HepG2 (cell line): ENCODE data around the gene RABGGTA. TPM values are rescaled to one million over a fixed set of nuclear protein-coding genes. Genes with fewer than 3 reads are reported as not detected.
A peak's percentile ranks its signal among the peaks of the same experiment; 100 is the strongest.

Experiments
- ATAD3A ChIP-seq: sonication (generic); formaldehyde crosslinking; IDR thresholded peaks from 2 replicates; pipeline ENCODE4 v1.4.0; 2020; ENCODE audit warnings: missing genetic modification reagents
- DRAP1 ChIP-seq: IDR thresholded peaks from 2 replicates; pipeline ENCODE4 v1.6.1; 2016; ENCODE audit warnings: missing genetic modification reagents, missing compliant biosample characterization
- FIP1L1 ChIP-seq: fragments of 200-400 bp; formaldehyde crosslinking; IDR thresholded peaks from 2 replicates; pipeline ENCODE4 v1.6.1; 2018; ENCODE audit warnings: low read depth, mild to moderate bottlenecking, low read length, moderate library complexity, borderline replicate concordance; ENCODE audit not compliant: insufficient read depth
- GPBP1L1 ChIP-seq: sonication (generic); formaldehyde crosslinking; IDR thresholded peaks from 2 replicates; pipeline ENCODE4 v1.5.0; 2020; ENCODE audit warnings: mild to moderate bottlenecking, missing genetic modification reagents
- IRF2 ChIP-seq: IDR thresholded peaks from 2 replicates; pipeline ENCODE4 v1.6.1; 2018; ENCODE audit warnings: missing genetic modification reagents, missing compliant biosample characterization
- LCORL ChIP-seq, 2 experiments: fragments of 450-650 bp in 1 of 2; sonication (generic) in 1 of 2; formaldehyde crosslinking in 1 of 2; IDR thresholded peaks; 2 replicates each; pipeline versions ENCODE4 v1.5.0 to v1.6.1; 2017 to 2020; ENCODE audit warnings: antibody characterized with exemption in 1 of 2, missing genetic modification reagents in 1 of 2
- NFKBIZ ChIP-seq: IDR thresholded peaks from 2 replicates; pipeline ENCODE4 v1.6.1; 2018; ENCODE audit warnings: missing genetic modification reagents, missing compliant biosample characterization
- NR2F2 ChIP-seq: IDR thresholded peaks from 2 replicates; pipeline ENCODE4 v1.6.1; 2012; ENCODE audit warnings: low read depth, inconsistent platforms, borderline replicate concordance
- PAXIP1 ChIP-seq: sonication (generic); formaldehyde crosslinking; conservative IDR thresholded peaks from 2 replicates; pipeline ENCODE4 v1.4.0; 2020; ENCODE audit warnings: mild to moderate bottlenecking, missing genetic modification reagents, moderate library complexity
- RAD21 ChIP-seq: fragments of 450-650 bp; formaldehyde crosslinking; IDR thresholded peaks from 2 replicates; pipeline ENCODE4 v1.5.0; 2020; ENCODE audit warnings: mild to moderate bottlenecking
- RCOR2 ChIP-seq: IDR thresholded peaks from 2 replicates; pipeline ENCODE4 v1.6.1; 2016; ENCODE audit warnings: missing biosample characterization, missing genetic modification reagents
- RNF219 ChIP-seq: sonication (generic); formaldehyde crosslinking; IDR thresholded peaks from 2 replicates; pipeline ENCODE4 v1.5.0; 2020; ENCODE audit warnings: mild to moderate bottlenecking, missing genetic modification reagents
- SALL1 ChIP-seq: sonication (generic); formaldehyde crosslinking; IDR thresholded peaks from 2 replicates; pipeline ENCODE4 v1.8.0; 2022; ENCODE audit warnings: mild to moderate bottlenecking, missing genetic modification reagents
- SOX5 ChIP-seq: IDR thresholded peaks from 2 replicates; pipeline ENCODE4 v1.6.1; 2016; ENCODE audit warnings: borderline replicate concordance
- THRA ChIP-seq: sonication (generic); formaldehyde crosslinking; IDR thresholded peaks from 2 replicates; pipeline ENCODE4 v1.4.0; 2020; ENCODE audit warnings: missing genetic modification reagents, borderline replicate concordance
- ZNF20 ChIP-seq: sonication (generic); formaldehyde crosslinking; IDR thresholded peaks from 2 replicates; pipeline ENCODE4 v1.4.0; 2020; ENCODE audit warnings: mild to moderate bottlenecking, moderate library complexity, missing genetic modification reagents
- ZNF224 ChIP-seq: sonication (generic); formaldehyde crosslinking; IDR thresholded peaks from 2 replicates; pipeline ENCODE4 v1.5.0; 2020; ENCODE audit warnings: mild to moderate bottlenecking, missing genetic modification reagents
- ZNF367 ChIP-seq: sonication (generic); formaldehyde crosslinking; IDR thresholded peaks from 2 replicates; pipeline ENCODE4 v1.4.0; 2020; ENCODE audit warnings: missing genetic modification reagents, borderline replicate concordance
- ZNF446 ChIP-seq: sonication (generic); formaldehyde crosslinking; IDR thresholded peaks from 2 replicates; pipeline ENCODE4 v1.5.0; 2020; ENCODE audit warnings: mild to moderate bottlenecking, missing genetic modification reagents
- ZNF451 ChIP-seq: sonication (generic); formaldehyde crosslinking; IDR thresholded peaks from 2 replicates; pipeline ENCODE4 v1.5.0; 2020; ENCODE audit warnings: mild to moderate bottlenecking, missing genetic modification reagents
- ZNF773 ChIP-seq: sonication (generic); formaldehyde crosslinking; IDR thresholded peaks from 2 replicates; pipeline ENCODE4 v1.4.0; 2020; ENCODE audit warnings: missing genetic modification reagents, borderline replicate concordance
- ZNF891 ChIP-seq: sonication (generic); formaldehyde crosslinking; IDR thresholded peaks from 2 replicates; pipeline ENCODE4 v1.5.0; 2020; ENCODE audit warnings: mild to moderate bottlenecking, missing genetic modification reagents
- polyA plus RNA-seq, 8 experiments: library from polyadenylated mRNA; depleted of rRNA in 3 of 8; stranded (reverse) in 7 of 8; unstranded in 1 of 8; fragments of >200 nt; fragmentation: Illumina TruSeq in 4 of 8; extraction: Trizol in 4 of 8; gene quantifications; 2 replicates each; pipeline versions ENCODE4 v1.2.1 to v1.2.3, GENCODE V29; 2011 to 2016; ENCODE audit warnings: low read depth in 4 of 8, missing spikeins in 1 of 8, mixed read lengths in 1 of 8; ENCODE audit not compliant: insufficient read depth in 1 of 8
- total RNA-seq, 5 experiments: library from RNA; depleted of rRNA; stranded (reverse); fragments of >200 nt; fragmentation: Illumina TruSeq; extraction: Trizol; gene quantifications; 2 replicates each; pipeline ENCODE4 v1.2.3, GENCODE V29; 2016; ENCODE audit warnings: low read depth in 1 of 5

RABGGTA gene
- total and polyA plus RNA-seq, 2 of the 13 experiments (the other 11 are each of a cell fraction or from before 2014, with no cell fraction given): 57.9 to 90.8 TPM

DNA sequence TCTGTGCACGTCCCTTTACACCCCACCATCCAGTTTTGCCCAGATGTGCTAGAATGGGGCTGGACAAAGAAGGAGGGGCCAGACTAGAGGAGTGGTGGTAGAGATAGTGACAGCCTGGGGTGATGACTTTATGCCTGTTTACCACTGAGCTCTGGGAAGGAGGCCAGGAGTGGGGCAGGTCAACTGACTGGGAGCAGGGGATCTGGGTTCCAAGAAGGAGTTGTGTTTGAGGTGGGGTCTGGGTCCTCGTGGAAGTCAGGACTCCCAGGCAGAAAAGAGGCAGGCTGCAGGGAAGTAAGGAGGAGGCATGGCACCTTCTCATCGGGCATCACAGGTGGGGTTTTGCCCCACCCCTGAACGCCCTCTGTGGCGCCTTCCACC, 38.9 kb upstream of the RABGGTA start (continued):
- TF ChIP-seq RNF219 (CRISPR knock-in tag) (no peak), DRAP1 (no peak), PAXIP1 (CRISPR knock-in tag) (0 out of 2 replicates have a peak, but pooled peaks have one; percentile 30), RCOR2 (CRISPR knock-in tag) (no peak), NFKBIZ (CRISPR knock-in tag) (no peak), ZNF773 (no peak), IRF2 (CRISPR knock-in tag) (no peak), ZNF891 (CRISPR knock-in tag) (peak; percentile 39; the same call in 1 of the 2 replicates), ZNF451 (CRISPR knock-in tag) (no peak), SALL1 (CRISPR knock-in tag) (peak; percentile 40; the same call in 1 of the 2 replicates), ZNF367 (CRISPR knock-in tag) (no peak), LCORL (IDR thresholded peaks at IDR 0.05) (no peak), LCORL (CRISPR knock-in tag; IDR thresholded peaks at IDR 0.05) (no peak), ATAD3A (CRISPR knock-in tag) (no peak), ZNF446 (CRISPR knock-in tag) (no peak), FIP1L1 (no peak), ZNF224 (no peak), GPBP1L1 (CRISPR knock-in tag) (no peak), NR2F2 (no peak), RAD21 (CRISPR knock-in tag) (no peak), THRA (no peak), SOX5 (CRISPR knock-in tag) (no peak), ZNF20 (no peak)
